HepG2 (cell line): ENCODE results near the gene ARX.

ENCODE experiments used
- ARNTL ChIP-seq: sonication (generic); formaldehyde crosslinking; IDR thresholded peaks from 2 replicates; pipeline ENCODE4 v1.4.0; 2020; ENCODE audit warnings: mild to moderate bottlenecking, missing genetic modification reagents
- TRIM24 ChIP-seq: sonication (generic); formaldehyde crosslinking; IDR thresholded peaks from 2 replicates; pipeline ENCODE4 v1.8.0; 2022; ENCODE audit warnings: mild to moderate bottlenecking, missing genetic modification reagents
- TF ChIP-seq, protein P1 (sequence below): sonication (generic); formaldehyde crosslinking; IDR thresholded peaks from 2 replicates; pipeline ENCODE4 v1.5.0; 2020; ENCODE audit warnings: mild to moderate bottlenecking, missing genetic modification reagents, borderline replicate concordance

DNA sequence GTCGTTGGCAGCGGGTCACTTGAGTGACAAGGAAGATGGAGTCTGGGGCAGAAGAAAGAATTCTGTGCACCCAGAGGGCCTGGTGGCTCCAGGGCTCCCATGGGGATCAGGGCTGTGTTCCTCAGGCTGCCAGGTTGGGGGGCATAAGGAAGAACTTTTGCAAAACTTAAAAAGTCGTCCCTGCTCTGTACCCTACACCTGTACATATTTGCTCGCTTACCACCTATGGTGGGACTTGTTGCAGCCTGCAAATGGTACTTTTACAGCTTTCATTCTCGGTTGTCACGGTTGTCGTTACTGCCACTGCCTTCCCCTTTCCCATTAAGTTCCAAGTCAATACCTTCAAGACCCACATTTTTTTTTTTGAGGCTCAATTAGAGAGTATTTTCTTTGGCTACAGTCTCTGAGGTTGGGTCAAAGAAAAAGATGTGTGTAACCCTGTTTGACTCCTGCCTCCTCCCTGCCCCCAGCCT is 9.1 kb downstream of the ARX start:
- TF ChIP-seq, protein P1, sequence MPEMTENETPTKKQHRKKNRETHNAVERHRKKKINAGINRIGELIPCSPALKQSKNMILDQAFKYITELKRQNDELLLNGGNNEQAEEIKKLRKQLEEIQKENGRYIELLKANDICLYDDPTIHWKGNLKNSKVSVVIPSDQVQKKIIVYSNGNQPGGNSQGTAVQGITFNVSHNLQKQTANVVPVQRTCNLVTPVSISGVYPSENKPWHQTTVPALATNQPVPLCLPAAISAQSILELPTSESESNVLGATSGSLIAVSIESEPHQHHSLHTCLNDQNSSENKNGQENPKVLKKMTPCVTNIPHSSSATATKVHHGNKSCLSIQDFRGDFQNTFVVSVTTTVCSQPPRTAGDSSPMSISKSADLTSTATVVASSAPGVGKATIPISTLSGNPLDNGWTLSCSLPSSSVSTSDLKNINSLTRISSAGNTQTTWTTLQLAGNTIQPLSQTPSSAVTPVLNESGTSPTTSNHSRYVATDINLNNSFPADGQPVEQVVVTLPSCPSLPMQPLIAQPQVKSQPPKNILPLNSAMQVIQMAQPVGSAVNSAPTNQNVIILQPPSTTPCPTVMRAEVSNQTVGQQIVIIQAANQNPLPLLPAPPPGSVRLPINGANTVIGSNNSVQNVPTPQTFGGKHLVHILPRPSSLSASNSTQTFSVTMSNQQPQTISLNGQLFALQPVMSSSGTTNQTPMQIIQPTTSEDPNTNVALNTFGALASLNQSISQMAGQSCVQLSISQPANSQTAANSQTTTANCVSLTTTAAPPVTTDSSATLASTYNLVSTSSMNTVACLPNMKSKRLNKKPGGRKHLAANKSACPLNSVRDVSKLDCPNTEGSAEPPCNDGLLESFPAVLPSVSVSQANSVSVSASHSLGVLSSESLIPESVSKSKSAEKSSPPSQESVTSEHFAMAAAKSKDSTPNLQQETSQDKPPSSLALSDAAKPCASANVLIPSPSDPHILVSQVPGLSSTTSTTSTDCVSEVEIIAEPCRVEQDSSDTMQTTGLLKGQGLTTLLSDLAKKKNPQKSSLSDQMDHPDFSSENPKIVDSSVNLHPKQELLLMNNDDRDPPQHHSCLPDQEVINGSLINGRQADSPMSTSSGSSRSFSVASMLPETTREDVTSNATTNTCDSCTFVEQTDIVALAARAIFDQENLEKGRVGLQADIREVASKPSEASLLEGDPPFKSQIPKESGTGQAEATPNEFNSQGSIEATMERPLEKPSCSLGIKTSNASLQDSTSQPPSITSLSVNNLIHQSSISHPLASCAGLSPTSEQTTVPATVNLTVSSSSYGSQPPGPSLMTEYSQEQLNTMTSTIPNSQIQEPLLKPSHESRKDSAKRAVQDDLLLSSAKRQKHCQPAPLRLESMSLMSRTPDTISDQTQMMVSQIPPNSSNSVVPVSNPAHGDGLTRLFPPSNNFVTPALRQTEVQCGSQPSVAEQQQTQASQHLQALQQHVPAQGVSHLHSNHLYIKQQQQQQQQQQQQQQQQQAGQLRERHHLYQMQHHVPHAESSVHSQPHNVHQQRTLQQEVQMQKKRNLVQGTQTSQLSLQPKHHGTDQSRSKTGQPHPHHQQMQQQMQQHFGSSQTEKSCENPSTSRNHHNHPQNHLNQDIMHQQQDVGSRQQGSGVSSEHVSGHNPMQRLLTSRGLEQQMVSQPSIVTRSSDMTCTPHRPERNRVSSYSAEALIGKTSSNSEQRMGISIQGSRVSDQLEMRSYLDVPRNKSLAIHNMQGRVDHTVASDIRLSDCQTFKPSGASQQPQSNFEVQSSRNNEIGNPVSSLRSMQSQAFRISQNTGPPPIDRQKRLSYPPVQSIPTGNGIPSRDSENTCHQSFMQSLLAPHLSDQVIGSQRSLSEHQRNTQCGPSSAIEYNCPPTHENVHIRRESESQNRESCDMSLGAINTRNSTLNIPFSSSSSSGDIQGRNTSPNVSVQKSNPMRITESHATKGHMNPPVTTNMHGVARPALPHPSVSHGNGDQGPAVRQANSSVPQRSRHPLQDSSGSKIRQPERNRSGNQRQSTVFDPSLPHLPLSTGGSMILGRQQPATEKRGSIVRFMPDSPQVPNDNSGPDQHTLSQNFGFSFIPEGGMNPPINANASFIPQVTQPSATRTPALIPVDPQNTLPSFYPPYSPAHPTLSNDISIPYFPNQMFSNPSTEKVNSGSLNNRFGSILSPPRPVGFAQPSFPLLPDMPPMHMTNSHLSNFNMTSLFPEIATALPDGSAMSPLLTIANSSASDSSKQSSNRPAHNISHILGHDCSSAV (CRISPR knock-in tag) = no peak
- no peak for TF ChIP-seq ARNTL (CRISPR knock-in tag)
- no peak for TF ChIP-seq TRIM24
